Omental fat pad (tissue), 4 donors: ENCODE results near the gene CBLL2. TPM values are rescaled to one million over a fixed set of nuclear protein-coding genes. Genes with fewer than 3 reads are reported as not detected.

Source experiments
- ATAC-seq: fragments of 150-250 bp; one replicate; pipeline ENCODE4 v1.9.1; 2016; ENCODE audit warnings: mild to moderate bottlenecking, moderate library complexity; ENCODE audit not compliant: low FRiP score
- DNase-seq: peaks from one replicate; pipeline ENCODE4 v3.0.0-alpha.2; 2019; ENCODE audit warnings: low spot score
- CTCF ChIP-seq, 3 donors: fragments of 450-650 bp; IDR thresholded peaks; one replicate each; pipeline ENCODE4 v1.5.1; 2016 to 2017; ENCODE audit warnings: antibody characterized with exemption in 3 of 3, mild to moderate bottlenecking in 3 of 3, moderate library complexity in 2 of 3
- total RNA-seq, 4 donors: library from RNA; depleted of rRNA; stranded (reverse); fragments of >200 nt; gene quantifications; one replicate each; pipeline ENCODE4 v1.1.0, GENCODE V29; 2016

Gene CBLL2
- total RNA-seq, 4 donors from 2014 or later, result not detected

GRCh38 chrX:22310779-22311178, 38.1 kb downstream of the CBLL2 start:
- no peak for TF ChIP-seq CTCF (IDR thresholded peaks at IDR 0.05)
- DNase-seq, result no peak
- no peak for ATAC-seq

GRCh38 chrX:22313766-22314165, 41.1 kb downstream of the CBLL2 start:
- ATAC-seq (no peak), DNase-seq (no peak)
- TF ChIP-seq CTCF (IDR thresholded peaks at IDR 0.05), result no peak

GRCh38 chrX:22314211-22314610, 41.5 kb downstream of the CBLL2 start:
- no peak for ATAC-seq
- DNase-seq, result no peak
- TF ChIP-seq CTCF (IDR thresholded peaks at IDR 0.05), result no peak

GRCh38 chrX:22314692-22315091, 42.0 kb downstream of the CBLL2 start:
- TF ChIP-seq CTCF (IDR thresholded peaks at IDR 0.05), result no peak
- ATAC-seq (no peak), DNase-seq (no peak)

- TF ChIP-seq CTCF (IDR thresholded peaks at IDR 0.05), result no peak
- no peak for DNase-seq
- ATAC-seq, result no peak
Measured at GRCh38 chrX:22315151-22315550, 42.4 kb downstream of the CBLL2 start.

GRCh38 chrX:22320236-22320873, 47.6 kb downstream of the CBLL2 start:
- DNase-seq (no peak), ATAC-seq (no peak)
- TF ChIP-seq CTCF (IDR thresholded peaks at IDR 0.05), result no peak

- DNase-seq, result no peak
- ATAC-seq, result no peak
- TF ChIP-seq CTCF (IDR thresholded peaks at IDR 0.05), result no peak
Measured at GRCh38 chrX:22323541-22323940, 50.8 kb downstream of the CBLL2 start.
